HepG2 (cell line): ENCODE data around the gene SQSTM1. TPM values are rescaled to one million over a fixed set of nuclear protein-coding genes. Genes with fewer than 3 reads are reported as not detected.

ENCODE experiments used
- ATAC-seq: fragments of 200-7000 bp; cut with Tn5 transposase; 3 replicates; pipeline ENCODE4 v1.9.1; 2020; ENCODE audit warnings: mild to moderate bottlenecking, moderate library complexity
- BruUV-seq: library from RNA; stranded (reverse); fragments of 400-500 nt; replicated peaks from 2 replicates; lab custom pipeline; 2021; lab: Mats Ljungman, UMichigan
- CTCF ChIA-PET: fragments of 300-600 bp; formaldehyde crosslinking; extraction: SDS; loops from one replicate; lab custom pipeline; 2021; ENCODE audit warnings: low total read pairs, inconsistent platforms, low intra/inter-chr PET ratio; lab: Yijun Ruan, JAX
- POLR2A ChIA-PET: fragments of 350-600 bp; sonication (Branson Sonifier 250); formaldehyde crosslinking; loops from one replicate; lab custom pipeline; 2020; ENCODE audit warnings: antibody characterized with exemption, inconsistent platforms; lab: Yijun Ruan, JAX
- DNase-seq: peaks from one replicate; pipeline ENCODE4 v3.0.0-alpha.2; 2015; ENCODE audit warnings: low spot score
- FAIRE-seq: peaks from 3 replicates; lab custom pipeline; 2011; peaks lifted over from hg19 to GRCh38; lab: Jason Lieb, UNC
- H2AFZ ChIP-seq: one replicate; pipeline ENCODE4 v1.6.1; 2011; ENCODE audit warnings: low read length, inconsistent platforms
- H3K27ac ChIP-seq: fragments of 300-600 bp; 3 replicates; pipeline ENCODE4 v1.8.0; 2011; ENCODE audit warnings: mixed run types, mild to moderate bottlenecking, mixed read lengths, low read length, inconsistent platforms; ENCODE audit not compliant: insufficient read depth; ENCODE audit errors: extremely low read length
- H3K27me3 ChIP-seq, 2 experiments: fragments of 200-600 bp in 1 of 2; 2 replicates in 1 of 2; 3 replicates in 1 of 2; pipeline versions ENCODE4 v1.6.0 to v1.8.0; 2011; ENCODE audit warnings: low read length in 2 of 2, mild to moderate bottlenecking in 2 of 2, moderate library complexity in 2 of 2, inconsistent platforms in 1 of 2; ENCODE audit not compliant: insufficient read depth in 2 of 2, control insufficient read depth in 1 of 2
- H3K36me3 ChIP-seq, 2 experiments: fragments of 200-600 bp in 1 of 2; replicated peaks in 1 of 2; 2 replicates in 1 of 2; 3 replicates in 1 of 2; pipeline versions ENCODE4 v1.5.1 to v1.8.0; 2011; ENCODE audit warnings: low read length in 2 of 2, inconsistent platforms in 1 of 2; ENCODE audit not compliant: insufficient read depth in 2 of 2, control insufficient read depth in 1 of 2
- H3K4me1 ChIP-seq: 2 replicates; pipeline ENCODE4 v1.5.1; 2012; ENCODE audit warnings: low read length, inconsistent platforms; ENCODE audit not compliant: insufficient read depth
- H3K4me2 ChIP-seq: 2 replicates; pipeline ENCODE4 v1.6.0; 2011; ENCODE audit warnings: low read depth, low read length, inconsistent platforms
- H3K4me3 ChIP-seq, 3 experiments: fragments of 200-600 bp in 1 of 3; sonication (generic), shearing (Covaris generic) in 1 of 3; replicated peaks in 1 of 3; 2 replicates each; pipeline ENCODE4 v1.5.1; 2011 to 2016; ENCODE audit warnings: low read length in 3 of 3, inconsistent platforms in 2 of 3, low read depth in 2 of 3, mild to moderate bottlenecking in 2 of 3, control low read depth in 1 of 3, mixed read lengths in 1 of 3; ENCODE audit not compliant: insufficient read depth in 1 of 3
- H3K79me2 ChIP-seq: one replicate; pipeline ENCODE4 v1.6.1; 2011; ENCODE audit warnings: low read length, inconsistent platforms; ENCODE audit not compliant: insufficient read depth
- H3K9ac ChIP-seq: 2 replicates; pipeline ENCODE4 v1.6.0; 2011; ENCODE audit warnings: mild to moderate bottlenecking, low read depth, low read length, inconsistent platforms; ENCODE audit not compliant: insufficient read depth
- H3K9me3 ChIP-seq: 2 replicates; pipeline ENCODE4 v1.5.1; 2012; ENCODE audit warnings: mild to moderate bottlenecking, low read length
- H4K20me1 ChIP-seq: 2 replicates; pipeline ENCODE4 v1.6.0; 2011; ENCODE audit warnings: inconsistent platforms, mild to moderate bottlenecking, low read length, moderate library complexity; ENCODE audit not compliant: insufficient read depth
- ATAD3A ChIP-seq: sonication (generic); formaldehyde crosslinking; IDR thresholded peaks from 2 replicates; pipeline ENCODE4 v1.4.0; 2020; ENCODE audit warnings: missing genetic modification reagents
- HMG20B ChIP-seq: conservative IDR thresholded peaks from 2 replicates; pipeline ENCODE4 v1.6.1; 2016; ENCODE audit warnings: missing genetic modification reagents, missing compliant biosample characterization
- KDM3A ChIP-seq: IDR thresholded peaks from 2 replicates; pipeline ENCODE4 v1.6.1; 2018; ENCODE audit warnings: low read depth, missing compliant biosample characterization
- MAF1 ChIP-seq: sonication (generic); formaldehyde crosslinking; IDR thresholded peaks from 2 replicates; pipeline ENCODE4 v1.5.0; 2020; ENCODE audit warnings: missing genetic modification reagents, borderline replicate concordance
- POLR2A ChIP-seq, 2 experiments: IDR thresholded peaks; 2 replicates each; pipeline ENCODE4 v1.6.1; 2011; ENCODE audit warnings: low read depth in 2 of 2, low read length in 2 of 2, mild to moderate bottlenecking in 1 of 2, moderate library complexity in 1 of 2; ENCODE audit not compliant: insufficient read depth in 1 of 2
- REXO4 ChIP-seq: sonication (generic); formaldehyde crosslinking; IDR thresholded peaks from 2 replicates; pipeline ENCODE4 v1.8.0; 2022; ENCODE audit warnings: missing genetic modification reagents, mild to moderate bottlenecking, borderline replicate concordance
- SP140L ChIP-seq: sonication (generic); formaldehyde crosslinking; IDR thresholded peaks from 2 replicates; pipeline ENCODE4 v1.4.0; 2020; ENCODE audit warnings: missing genetic modification reagents, borderline replicate concordance
- YEATS2 ChIP-seq: sonication (generic); formaldehyde crosslinking; IDR thresholded peaks from 2 replicates; pipeline ENCODE4 v1.4.0; 2020; ENCODE audit warnings: missing genetic modification reagents, borderline replicate concordance
- ZNF276 ChIP-seq: sonication (generic); formaldehyde crosslinking; IDR thresholded peaks from 2 replicates; pipeline ENCODE4 v1.4.0; 2020; ENCODE audit warnings: mild to moderate bottlenecking, low read depth, missing genetic modification reagents
- WGBS: methylation state at CpG from one replicate; pipeline ENCODE4 v1.1.6; 2017; ENCODE audit warnings: low lambda C conversion rate; 5-methylcytosine and 5-hydroxymethylcytosine counted together
- in situ Hi-C: cut with HindIII; loops from 2 replicates; pipeline ENCODE4 v1.10.0; 2017; ENCODE audit warnings: low pct_unique_long_range_greater_than_20kb; ENCODE audit not compliant: extremely low pct_ligation_motif_present
- intact Hi-C: fragments of 100-400 bp; cut with micrococcal nuclease; formaldehyde crosslinking; loops from one replicate; pipeline ENCODE4 v1.10.0; 2022; ENCODE audit not compliant: unreplicated experiment
- polyA plus RNA-seq, 8 experiments: library from polyadenylated mRNA; depleted of rRNA in 3 of 8; stranded (reverse) in 7 of 8; unstranded in 1 of 8; fragments of >200 nt; fragmentation: Illumina TruSeq in 4 of 8; extraction: Trizol in 4 of 8; gene quantifications; 2 replicates each; pipeline versions ENCODE4 v1.2.1 to v1.2.3, GENCODE V29; 2011 to 2016; ENCODE audit warnings: low read depth in 4 of 8, missing spikeins in 1 of 8, mixed read lengths in 1 of 8; ENCODE audit not compliant: insufficient read depth in 1 of 8
- total RNA-seq, 5 experiments: library from RNA; depleted of rRNA; stranded (reverse); fragments of >200 nt; fragmentation: Illumina TruSeq; extraction: Trizol; gene quantifications; 2 replicates each; pipeline ENCODE4 v1.2.3, GENCODE V29; 2016; ENCODE audit warnings: low read depth in 1 of 5

The SQSTM1 gene
- total and polyA plus RNA-seq, 2 of the 13 experiments (the other 11 are each of a cell fraction or from before 2014, with no cell fraction given): 90.9 to 160 TPM

GRCh38 chr5:179854356-179854755 is 33.7 kb downstream of the SQSTM1 start:
- in situ Hi-C loops: no loop called here

More at GRCh38 chr5:179854356-179854755, 33.7 kb downstream of the SQSTM1 start:
- no peak for FAIRE-seq
- TF ChIP-seq REXO4 (CRISPR knock-in tag) (no peak), MAF1 (CRISPR knock-in tag) (no peak), ATAD3A (CRISPR knock-in tag) (no peak), ZNF276 (CRISPR knock-in tag) (no peak), KDM3A (no peak), SP140L (CRISPR knock-in tag) (no peak), POLR2A (IDR thresholded peaks at IDR 0.05; ENCODE audit: insufficient read depth in 1 of 2, low read depth in 2 of 2, low read length in 2 of 2) (no peak), HMG20B (no peak), YEATS2 (no peak)
- TF ChIP-seq, all 625 proteins: peak for 0
- Histone ChIP-seq H3K27me3 (no peaks in the 10 kb centered on the region), H3K27ac (no peak overlapping the region), H3K9me3 (no peaks in the 10 kb centered on the region), H3K79me2 (peaks cover 23% of the 10 kb centered on the region), H3K9ac (no peak overlapping the region), H3K4me2 (no peak overlapping the region), H2AFZ (no peak overlapping the region), H4K20me1 (no peaks in the 10 kb centered on the region), H3K4me3 (no peak overlapping the region), H3K4me1 (peaks cover 34% of the 10 kb centered on the region), H3K36me3 (peaks cover 7 to 19% of the 10 kb centered on the region in 2 experiments; a peak in 4 of 5 replicates)
- POLR2A ChIA-PET: interaction anchor here (0.6 kb wide), 1 partner anchor 201 kb away, joined by 3 read pairs; no protein-coding TSS in a partner anchor
- CTCF ChIA-PET: no interaction called here
- 93% methylated on average over 8 of the region's 8 CpGs for WGBS
- BruUV-seq: no TSS peak
- DNase-seq (no peak), ATAC-seq (no peak)
- intact Hi-C loops: no loop called here
